ENCODE data around the gene SLC35G1. TPM values are rescaled to one million over a fixed set of nuclear protein-coding genes. Genes with fewer than 3 reads are reported as not detected.

Gene SLC35G1
- total RNA-seq, 1 donor from 2014 or later = 5.3 TPM

GRCh38 chr10:93861825-93862224, 32.0 kb upstream of the SLC35G1 start:
- H3K4me3 Mint-ChIP-seq (ENCODE audit: unreplicated experiment) = no peak overlapping the region
- TF ChIP-seq CTCF (IDR thresholded peaks at IDR 0.05) = no peak
- H3K9me3 Mint-ChIP-seq (ENCODE audit: low read depth) = no peaks in the 10 kb centered on the region
- peaks cover 13% of the 10 kb centered on the region for H3K27me3 Mint-ChIP-seq (ENCODE audit: low read depth)
- no peak overlapping the region for H3K27ac Mint-ChIP-seq (ENCODE audit: unreplicated experiment)
- DNase-seq (ENCODE audit: low spot score) = no peak
- H3K36me3 Mint-ChIP-seq (ENCODE audit: low read depth) = no peaks in the 10 kb centered on the region
- H3K4me1 Mint-ChIP-seq (ENCODE audit: low read depth) = no peaks in the 10 kb centered on the region

GRCh38 chr10:93865794-93866425, 27.9 kb upstream of the SLC35G1 start:
- Mint-ChIP-seq H3K4me1 (ENCODE audit: low read depth) (no peaks in the 10 kb centered on the region), H3K27ac (ENCODE audit: unreplicated experiment) (no peak overlapping the region), H3K4me3 (ENCODE audit: unreplicated experiment) (no peak overlapping the region), H3K27me3 (ENCODE audit: low read depth) (peaks cover 14% of the 10 kb centered on the region), H3K9me3 (ENCODE audit: low read depth) (peaks cover 3% of the 10 kb centered on the region), H3K36me3 (ENCODE audit: low read depth) (no peaks in the 10 kb centered on the region)
- no peak for DNase-seq (ENCODE audit: low spot score)
- TF ChIP-seq CTCF (IDR thresholded peaks at IDR 0.05) = no peak

GRCh38 chr10:93867525-93867924, 26.3 kb upstream of the SLC35G1 start:
- H3K4me3 Mint-ChIP-seq (ENCODE audit: unreplicated experiment) = no peak overlapping the region
- no peak overlapping the region for H3K27ac Mint-ChIP-seq (ENCODE audit: unreplicated experiment)
- TF ChIP-seq CTCF (IDR thresholded peaks at IDR 0.05) = no peak
- peaks cover under 1% of the 10 kb centered on the region for H3K4me1 Mint-ChIP-seq (ENCODE audit: low read depth)
- no peaks in the 10 kb centered on the region for H3K36me3 Mint-ChIP-seq (ENCODE audit: low read depth)
- H3K27me3 Mint-ChIP-seq (ENCODE audit: low read depth) = peaks cover 14% of the 10 kb centered on the region
- H3K9me3 Mint-ChIP-seq (ENCODE audit: low read depth) = peaks cover 3% of the 10 kb centered on the region
- DNase-seq (ENCODE audit: low spot score) = no peak

- Mint-ChIP-seq H3K27ac (ENCODE audit: unreplicated experiment) (no peak overlapping the region), H3K36me3 (ENCODE audit: low read depth) (no peaks in the 10 kb centered on the region), H3K27me3 (ENCODE audit: low read depth) (peaks cover 11% of the 10 kb centered on the region), H3K4me1 (ENCODE audit: low read depth) (peaks cover 15% of the 10 kb centered on the region), H3K9me3 (ENCODE audit: low read depth) (peaks cover 3% of the 10 kb centered on the region), H3K4me3 (ENCODE audit: unreplicated experiment) (no peak overlapping the region)
- TF ChIP-seq CTCF (IDR thresholded peaks at IDR 0.05) = no peak
- DNase-seq (ENCODE audit: low spot score) = no peak
Measured at GRCh38 chr10:93871671-93872204, 22.0 kb upstream of the SLC35G1 start.

GRCh38 chr10:93872375-93873158, 21.2 kb upstream of the SLC35G1 start:
- no peak for TF ChIP-seq CTCF (IDR thresholded peaks at IDR 0.05)
- no peaks in the 10 kb centered on the region for H3K36me3 Mint-ChIP-seq (ENCODE audit: low read depth)
- H3K9me3 Mint-ChIP-seq (ENCODE audit: low read depth) = peaks cover 3% of the 10 kb centered on the region
- H3K27me3 Mint-ChIP-seq (ENCODE audit: low read depth) = peaks cover 7% of the 10 kb centered on the region
- peaks cover 15% of the 10 kb centered on the region for H3K4me1 Mint-ChIP-seq (ENCODE audit: low read depth)
- no peak overlapping the region for H3K4me3 Mint-ChIP-seq (ENCODE audit: unreplicated experiment)
- DNase-seq (ENCODE audit: low spot score) = no peak
- no peak overlapping the region for H3K27ac Mint-ChIP-seq (ENCODE audit: unreplicated experiment)
